Smooth muscle cell (in vitro differentiated cells): ENCODE measurements around the gene KAZN. TPM values are rescaled to one million over a fixed set of nuclear protein-coding genes. Genes with fewer than 3 reads are reported as not detected.

ENCODE experiments used
- DNase-seq: peaks from one replicate; lab custom pipeline; 2025; ENCODE audit not compliant: unreplicated experiment; lab: John Stamatoyannopoulos, UW
- H2AFZ ChIP-seq: fragments of 200-600 bp; sonication (generic); 2 replicates; pipeline ENCODE4 v1.6.0; 2016; ENCODE audit warnings: antibody characterized with exemption, low read depth, mild to moderate bottlenecking
- H3F3A ChIP-seq: fragments of 200-600 bp; sonication (generic); 2 replicates; pipeline ENCODE4 v1.6.0; 2017; ENCODE audit warnings: antibody characterized with exemption, low read depth
- H3K27ac ChIP-seq: fragments of 200-600 bp; sonication (generic); 2 replicates; pipeline ENCODE4 v1.5.1; 2016; ENCODE audit warnings: low read depth, mild to moderate bottlenecking
- H3K27me3 ChIP-seq: fragments of 200-600 bp; sonication (generic); 2 replicates; pipeline ENCODE4 v1.6.1; 2016; ENCODE audit warnings: low read depth, mild to moderate bottlenecking
- H3K36me3 ChIP-seq: fragments of 200-600 bp; sonication (generic); 2 replicates; pipeline ENCODE4 v1.5.1; 2016; ENCODE audit warnings: low read depth
- H3K4me1 ChIP-seq: fragments of 200-600 bp; sonication (generic); 2 replicates; pipeline ENCODE4 v1.5.1; 2016; ENCODE audit warnings: low read depth
- H3K4me2 ChIP-seq: fragments of 200-600 bp; sonication (generic); 2 replicates; pipeline ENCODE4 v1.6.0; 2016; ENCODE audit warnings: mild to moderate bottlenecking
- H3K4me3 ChIP-seq: fragments of 200-600 bp; sonication (generic); 2 replicates; pipeline ENCODE4 v1.5.1; 2016; ENCODE audit warnings: mild to moderate bottlenecking
- H3K79me2 ChIP-seq: fragments of 200-600 bp; sonication (generic); 2 replicates; pipeline ENCODE4 v1.6.0; 2016; ENCODE audit warnings: low read depth, mild to moderate bottlenecking
- H3K9ac ChIP-seq: fragments of 200-600 bp; sonication (generic); 2 replicates; pipeline ENCODE4 v1.6.0; 2016; ENCODE audit warnings: low read depth
- H3K9me3 ChIP-seq: fragments of 200-600 bp; sonication (generic); replicated peaks from 2 replicates; pipeline ENCODE4 v1.5.1; 2016; ENCODE audit warnings: low read depth
- H4K20me1 ChIP-seq: fragments of 200-600 bp; sonication (generic); 2 replicates; pipeline ENCODE4 v1.6.0; 2016; ENCODE audit warnings: low read depth
- CTCF ChIP-seq: fragments of 200-600 bp; sonication (generic); IDR thresholded peaks from 2 replicates; pipeline ENCODE4 v1.5.1; 2017; ENCODE audit warnings: borderline replicate concordance, mild to moderate bottlenecking, antibody characterized with exemption; ENCODE audit not compliant: insufficient read depth, poor library complexity, severe bottlenecking
- WGBS: methylation state at CpG from one replicate; pipeline ENCODE4 v1.1.7; 2016; ENCODE audit warnings: low lambda C conversion rate; 5-methylcytosine and 5-hydroxymethylcytosine counted together
- polyA plus RNA-seq: library from polyadenylated mRNA; unstranded; fragments of >200 nt; fragmentation: Nextera tagmentation; extraction: Ambion mirVana; gene quantifications from 2 replicates; pipeline ENCODE4 v1.2.1, GENCODE V29; 2016
- total RNA-seq: library from RNA; depleted of rRNA; stranded (reverse); fragments of >200 nt; gene quantifications from 2 replicates; pipeline ENCODE4 v1.2.3, GENCODE V29; 2014

The KAZN gene
- total and polyA plus RNA-seq, 2 experiments from 2014 or later, result 6.3 to 8.2 TPM

- Histone ChIP-seq H4K20me1 (no peaks in the 10 kb centered on the region), H3K4me2 (no peak overlapping the region), H3K36me3 (no peaks in the 10 kb centered on the region), H3K4me1 (peaks cover 8% of the 10 kb centered on the region), H3K9me3 (no peaks in the 10 kb centered on the region), H3K4me3 (no peak overlapping the region), H3K79me2 (no peaks in the 10 kb centered on the region), H3K27ac (no peak overlapping the region), H3K27me3 (no peaks in the 10 kb centered on the region), H2AFZ (no peak overlapping the region), H3F3A (no peaks in the 10 kb centered on the region), H3K9ac (no peak overlapping the region)
- 83% methylated on average over 1 of the region's 1 CpG for WGBS
- DNase-seq, result no peak
- TF ChIP-seq CTCF, result no peak
Measured at GRCh38 chr1:14674030-14674429, 75.5 kb downstream of the KAZN start.

- Histone ChIP-seq H3K4me1 (peaks cover 8% of the 10 kb centered on the region), H3K27me3 (no peaks in the 10 kb centered on the region), H3K4me3 (no peak overlapping the region), H4K20me1 (no peaks in the 10 kb centered on the region), H3K27ac (no peak overlapping the region), H3K4me2 (no peak overlapping the region), H3K9ac (no peak overlapping the region), H2AFZ (no peak overlapping the region), H3K9me3 (no peaks in the 10 kb centered on the region), H3F3A (no peaks in the 10 kb centered on the region), H3K79me2 (no peaks in the 10 kb centered on the region), H3K36me3 (no peaks in the 10 kb centered on the region)
- DNase-seq, result no peak
- 86% methylated on average over 4 of the region's 4 CpGs for WGBS
- no peak for TF ChIP-seq CTCF
Measured at GRCh38 chr1:14676400-14676799, 77.9 kb downstream of the KAZN start.

GRCh38 chr1:14677292-14677971 is 78.9 kb downstream of the KAZN start:
- H4K20me1 ChIP-seq, result no peaks in the 10 kb centered on the region
- H3K79me2 ChIP-seq, result no peaks in the 10 kb centered on the region
- H3K4me3 ChIP-seq, result no peak overlapping the region
- no peak for DNase-seq
- 67% methylated on average over 3 of the region's 3 CpGs for WGBS
- no peaks in the 10 kb centered on the region for H3F3A ChIP-seq
- peaks cover 8% of the 10 kb centered on the region for H3K4me1 ChIP-seq
- H3K27ac ChIP-seq, result no peak overlapping the region
- H2AFZ ChIP-seq, result no peak overlapping the region
- H3K9me3 ChIP-seq, result no peaks in the 10 kb centered on the region
- H3K27me3 ChIP-seq, result no peaks in the 10 kb centered on the region
- no peak overlapping the region for H3K9ac ChIP-seq
- no peak for TF ChIP-seq CTCF
- no peaks in the 10 kb centered on the region for H3K36me3 ChIP-seq
- no peak overlapping the region for H3K4me2 ChIP-seq
